Measurements from ENCODE around the gene CASP6.

CASP6 gene

GRCh38 chr4:109655396-109655795, 47.8 kb downstream of the CASP6 start:
- Histone ChIP-seq H3K4me3 (no peak overlapping the region), H3K4me2 (no peak overlapping the region), H3K27ac (no peak overlapping the region), H3K4me1 (no peaks in the 10 kb centered on the region), H3K9me3 (peaks cover 12% of the 10 kb centered on the region), H4K20me1 (no peaks in the 10 kb centered on the region), H3K27me3 (no peaks in the 10 kb centered on the region), H3K36me3 (0 out of 2 replicates have a peak, but pooled peaks cover 6% of the 10 kb centered on the region), H3K9ac (no peak overlapping the region)
- TF ChIP-seq Cebpa-rat (IDR thresholded peaks at IDR 0.05): no peak

DNA sequence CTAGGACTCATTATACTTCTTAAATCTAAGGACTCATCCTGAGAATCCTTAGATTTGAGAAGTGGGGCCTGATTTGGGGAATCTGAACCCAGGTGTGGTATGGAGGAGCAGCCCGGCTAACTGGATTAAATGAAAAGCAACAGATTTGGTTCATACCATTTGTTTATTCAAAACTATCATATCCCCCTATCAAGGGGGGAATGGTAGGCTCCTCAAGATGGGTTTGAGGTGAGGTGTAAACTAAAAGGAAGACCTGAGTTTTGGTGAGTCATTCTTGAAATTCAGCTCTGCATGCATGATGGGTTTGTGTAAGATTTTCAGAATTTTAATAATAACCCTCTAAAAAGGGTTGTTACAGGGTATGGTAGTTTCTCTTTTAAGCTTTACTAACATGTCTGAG, 53.4 kb downstream of the CASP6 start:
- Histone ChIP-seq H3K4me1 (no peaks in the 10 kb centered on the region), H3K9me3 (peaks cover 35% of the 10 kb centered on the region), H4K20me1 (no peaks in the 10 kb centered on the region), H3K4me2 (no peak overlapping the region), H3K36me3 (0 out of 2 replicates have a peak, but pooled peaks cover 6% of the 10 kb centered on the region), H3K27me3 (no peaks in the 10 kb centered on the region), H3K9ac (no peak overlapping the region), H3K27ac (no peak overlapping the region), H3K4me3 (no peak overlapping the region)
- no peak for TF ChIP-seq Cebpa-rat (IDR thresholded peaks at IDR 0.05)

DNA sequence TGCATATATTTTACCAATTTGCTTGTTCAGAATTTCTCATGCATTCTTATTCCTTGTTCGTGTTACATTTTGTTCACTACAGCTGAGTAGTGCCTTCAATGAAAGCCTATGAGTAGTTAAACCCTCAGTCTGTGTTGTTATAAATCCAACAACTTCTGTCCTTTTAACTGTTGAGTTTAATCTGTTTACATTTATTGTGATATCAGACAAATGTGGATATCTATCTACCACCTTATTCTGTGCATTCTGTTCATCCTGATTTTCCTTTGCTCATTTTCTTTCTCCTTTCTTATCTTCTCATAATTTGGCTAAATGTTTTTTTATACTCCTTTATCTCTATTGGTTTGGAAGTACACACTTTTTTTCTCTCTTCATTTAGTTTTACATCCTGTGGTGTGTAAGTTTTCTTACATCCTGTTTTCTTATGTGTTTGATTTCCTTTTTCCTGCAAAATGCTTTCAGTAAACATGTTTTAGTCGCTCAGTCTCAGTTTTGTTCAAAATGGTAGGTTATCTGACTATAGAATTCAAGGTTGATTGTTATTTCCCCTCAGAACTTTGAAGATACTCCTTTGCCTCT, 54.2 kb downstream of the CASP6 start:
- Histone ChIP-seq H3K9ac (no peak overlapping the region), H3K4me3 (no peak overlapping the region), H3K9me3 (peaks cover 35% of the 10 kb centered on the region), H4K20me1 (no peaks in the 10 kb centered on the region), H3K4me1 (no peaks in the 10 kb centered on the region), H3K4me2 (no peak overlapping the region), H3K27ac (no peak overlapping the region), H3K27me3 (no peaks in the 10 kb centered on the region), H3K36me3 (0 out of 2 replicates have a peak, but pooled peaks cover 6% of the 10 kb centered on the region)
- TF ChIP-seq Cebpa-rat (IDR thresholded peaks at IDR 0.05): no peak

- no peaks in the 10 kb centered on the region for H3K27me3 ChIP-seq
- H3K9ac ChIP-seq: no peak overlapping the region
- H4K20me1 ChIP-seq: no peaks in the 10 kb centered on the region
- TF ChIP-seq Cebpa-rat (IDR thresholded peaks at IDR 0.05): no peak
- peaks cover 35% of the 10 kb centered on the region for H3K9me3 ChIP-seq
- 0 out of 2 replicates have a peak, but pooled peaks cover 6% of the 10 kb centered on the region for H3K36me3 ChIP-seq
- H3K27ac ChIP-seq: no peak overlapping the region
- H3K4me1 ChIP-seq: no peaks in the 10 kb centered on the region
- no peak overlapping the region for H3K4me2 ChIP-seq
- no peak overlapping the region for H3K4me3 ChIP-seq
Observed at GRCh38 chr4:109648266-109648996, 54.8 kb downstream of the CASP6 start.

GRCh38 chr4:109645874-109646710, 57.2 kb downstream of the CASP6 start:
- H3K4me1 ChIP-seq: no peaks in the 10 kb centered on the region
- no peak for TF ChIP-seq Cebpa-rat (IDR thresholded peaks at IDR 0.05)
- no peak overlapping the region for H3K27ac ChIP-seq
- H3K9ac ChIP-seq: no peak overlapping the region
- H3K4me3 ChIP-seq: no peak overlapping the region
- H3K9me3 ChIP-seq: peaks cover 22% of the 10 kb centered on the region
- no peaks in the 10 kb centered on the region for H4K20me1 ChIP-seq
- no peaks in the 10 kb centered on the region for H3K36me3 ChIP-seq
- no peaks in the 10 kb centered on the region for H3K27me3 ChIP-seq
- no peak overlapping the region for H3K4me2 ChIP-seq

- no peaks in the 10 kb centered on the region for H3K4me1 ChIP-seq
- H3K4me3 ChIP-seq: no peak overlapping the region
- H3K4me2 ChIP-seq: no peak overlapping the region
- TF ChIP-seq Cebpa-rat (IDR thresholded peaks at IDR 0.05): no peak
- H3K27ac ChIP-seq: no peak overlapping the region
- H3K9ac ChIP-seq: no peak overlapping the region
- no peaks in the 10 kb centered on the region for H3K27me3 ChIP-seq
- H3K36me3 ChIP-seq: no peaks in the 10 kb centered on the region
- peaks cover 34% of the 10 kb centered on the region for H3K9me3 ChIP-seq
- no peaks in the 10 kb centered on the region for H4K20me1 ChIP-seq
Observed at GRCh38 chr4:109640644-109641043, 62.6 kb downstream of the CASP6 start.
